Neural progenitor cell (in vitro differentiated cells): Measurements from ENCODE around the gene PROSER2.

Experiments used
- EZH2 ChIP-seq: fragments of 200-600 bp; sonication (generic); IDR thresholded peaks from 2 replicates; pipeline ENCODE4 v1.6.1; 2017; ENCODE audit warnings: antibody characterized with exemption, mild to moderate bottlenecking, moderate library complexity
- TF ChIP-seq, protein P1 (sequence below): fragments of 200-600 bp; sonication (generic); IDR thresholded peaks from 2 replicates; pipeline ENCODE4 v1.5.1; 2017; ENCODE audit warnings: antibody characterized with exemption, mild to moderate bottlenecking

- TF ChIP-seq, protein P1, sequence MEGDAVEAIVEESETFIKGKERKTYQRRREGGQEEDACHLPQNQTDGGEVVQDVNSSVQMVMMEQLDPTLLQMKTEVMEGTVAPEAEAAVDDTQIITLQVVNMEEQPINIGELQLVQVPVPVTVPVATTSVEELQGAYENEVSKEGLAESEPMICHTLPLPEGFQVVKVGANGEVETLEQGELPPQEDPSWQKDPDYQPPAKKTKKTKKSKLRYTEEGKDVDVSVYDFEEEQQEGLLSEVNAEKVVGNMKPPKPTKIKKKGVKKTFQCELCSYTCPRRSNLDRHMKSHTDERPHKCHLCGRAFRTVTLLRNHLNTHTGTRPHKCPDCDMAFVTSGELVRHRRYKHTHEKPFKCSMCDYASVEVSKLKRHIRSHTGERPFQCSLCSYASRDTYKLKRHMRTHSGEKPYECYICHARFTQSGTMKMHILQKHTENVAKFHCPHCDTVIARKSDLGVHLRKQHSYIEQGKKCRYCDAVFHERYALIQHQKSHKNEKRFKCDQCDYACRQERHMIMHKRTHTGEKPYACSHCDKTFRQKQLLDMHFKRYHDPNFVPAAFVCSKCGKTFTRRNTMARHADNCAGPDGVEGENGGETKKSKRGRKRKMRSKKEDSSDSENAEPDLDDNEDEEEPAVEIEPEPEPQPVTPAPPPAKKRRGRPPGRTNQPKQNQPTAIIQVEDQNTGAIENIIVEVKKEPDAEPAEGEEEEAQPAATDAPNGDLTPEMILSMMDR: no peak
- no peak for TF ChIP-seq EZH2
Measured at GRCh38 chr10:11870461-11870780, 47.3 kb downstream of the PROSER2 start.
